DMS153 (cell line): ENCODE data around the gene LEKR1.

Experiments
- DNase-seq: peaks from one replicate; lab custom pipeline; 2025; lab: John Stamatoyannopoulos, UW

Gene LEKR1

DNA sequence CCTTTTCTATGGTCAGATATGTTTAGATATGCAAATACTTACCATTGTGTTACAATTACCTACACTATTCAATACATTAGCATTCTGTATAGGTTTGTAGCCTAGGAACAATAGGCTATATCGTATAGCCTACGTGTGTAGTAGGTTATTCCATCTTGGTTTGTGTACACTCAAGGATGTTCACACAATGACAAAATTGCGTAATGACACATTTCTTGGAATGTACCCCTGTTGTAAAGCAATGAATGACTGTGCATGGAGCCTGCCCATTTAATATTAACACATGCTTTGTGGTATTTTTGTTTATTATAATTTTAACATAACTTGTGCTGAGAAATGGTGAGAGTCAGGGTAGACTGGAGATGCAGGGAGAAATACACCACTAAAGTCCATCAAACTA, 154.9 kb downstream of the LEKR1 start:
- no peak for DNase-seq

DNA sequence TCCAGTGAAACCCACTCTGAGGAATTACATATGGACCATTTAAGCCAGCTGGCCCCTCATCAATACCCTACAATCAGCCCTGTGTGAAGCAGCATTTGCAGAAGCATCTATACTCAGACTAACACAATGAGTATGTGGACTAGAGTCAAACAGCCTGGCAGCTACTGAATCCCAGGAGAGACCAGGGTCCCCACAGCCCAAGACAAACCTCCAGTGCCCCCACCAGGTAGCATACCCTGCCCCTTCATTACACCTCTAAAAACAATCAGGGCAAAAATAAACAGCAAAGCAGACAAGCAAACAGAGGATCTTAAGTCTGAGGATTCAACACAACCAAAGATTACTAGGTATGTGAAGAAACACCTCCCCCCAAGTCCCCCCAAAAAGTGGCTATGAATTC, 157.4 kb downstream of the LEKR1 start:
- no peak for DNase-seq

DNA sequence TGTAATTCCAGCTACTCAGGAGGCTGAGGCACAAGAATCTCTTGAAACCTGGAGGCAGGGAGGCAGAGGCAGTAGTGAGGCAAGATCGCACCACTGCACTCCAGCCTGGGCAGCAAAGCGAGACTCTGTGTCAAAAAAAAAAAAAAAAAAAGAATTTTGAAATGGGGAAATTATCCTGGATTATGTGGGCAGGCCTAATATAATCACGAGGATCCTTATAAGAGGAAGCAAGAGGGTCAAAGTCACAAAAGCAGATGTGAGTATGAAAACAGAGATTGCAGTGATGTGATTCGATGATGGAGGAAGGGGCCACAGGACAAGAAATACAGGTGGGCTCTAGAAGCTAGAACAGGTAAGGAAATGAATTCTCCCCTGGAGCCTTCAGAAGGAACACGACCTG, 159.6 kb downstream of the LEKR1 start:
- no peak for DNase-seq

DNA sequence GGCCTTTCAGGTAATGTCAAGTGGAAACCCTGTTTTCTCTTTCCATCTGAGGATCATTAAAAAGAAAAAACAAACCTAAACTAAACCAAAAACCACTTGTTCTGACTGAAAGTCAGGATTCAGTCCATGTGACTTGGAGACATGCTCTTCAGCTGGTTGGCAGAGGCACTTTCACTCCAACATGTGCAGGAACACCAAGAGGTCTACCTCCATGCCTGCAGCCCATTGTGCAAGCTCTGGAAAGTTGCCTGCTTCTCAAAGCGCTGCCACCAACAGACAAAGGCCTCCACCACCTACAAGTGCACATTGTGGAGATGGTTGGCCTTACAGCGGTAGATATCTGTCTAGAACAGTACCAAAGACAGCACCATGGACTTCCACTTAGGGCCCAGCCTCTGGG, 161.8 kb downstream of the LEKR1 start:
- DNase-seq = no peak

DNA sequence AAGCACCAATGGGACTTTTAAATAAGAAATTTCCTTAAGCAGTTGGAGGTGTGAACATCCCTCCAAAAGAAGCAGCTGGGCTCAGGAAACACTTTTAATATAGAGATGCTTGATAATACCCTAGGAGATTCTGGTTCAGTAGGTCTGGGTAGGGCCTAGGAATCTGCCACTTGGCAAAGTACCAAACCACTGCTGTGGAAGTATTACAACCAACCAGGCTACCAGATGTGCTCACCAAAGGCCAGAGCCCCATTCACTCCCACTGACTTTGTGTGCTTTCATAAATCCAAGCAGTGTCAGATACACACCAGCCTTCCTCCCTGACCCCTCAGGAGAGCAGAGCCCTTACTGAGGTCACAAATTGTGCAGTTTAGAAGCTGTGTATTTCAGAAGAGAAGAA, 171.2 kb downstream of the LEKR1 start:
- no peak for DNase-seq

DNA sequence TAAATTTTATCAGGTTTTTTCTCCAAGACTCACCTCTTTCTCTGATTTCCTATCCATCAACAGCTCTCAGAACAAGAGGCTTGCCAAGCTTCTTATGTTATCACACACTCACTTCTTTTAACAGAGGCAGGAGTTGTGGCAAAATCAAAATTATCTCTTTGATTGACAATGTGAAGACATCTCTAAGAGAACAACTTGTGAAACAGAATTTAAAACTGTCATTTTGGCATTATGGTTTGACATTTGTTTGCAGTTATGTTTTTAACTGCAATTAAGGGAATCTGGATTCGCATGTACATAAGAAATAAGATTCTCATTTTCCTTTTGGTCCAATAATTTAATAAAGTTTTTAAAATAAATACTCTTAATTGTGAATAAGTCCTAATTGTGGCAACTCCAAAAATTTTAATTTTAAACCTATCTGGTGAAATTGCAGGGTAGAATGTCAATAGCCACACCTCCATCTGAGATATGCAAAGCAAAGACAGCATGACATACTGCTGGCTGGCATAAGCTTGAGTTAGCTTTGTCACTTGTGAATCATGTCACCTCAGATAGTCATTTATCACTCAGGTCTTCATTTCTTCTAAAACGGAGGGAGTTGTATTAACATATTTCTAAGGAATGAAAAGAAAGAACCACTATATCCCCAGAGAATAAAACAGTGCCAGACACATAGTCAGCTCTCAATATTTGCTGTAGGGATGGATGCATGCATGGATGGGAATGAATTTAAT, 175.2 kb downstream of the LEKR1 start:
- DNase-seq = no peak

DNA sequence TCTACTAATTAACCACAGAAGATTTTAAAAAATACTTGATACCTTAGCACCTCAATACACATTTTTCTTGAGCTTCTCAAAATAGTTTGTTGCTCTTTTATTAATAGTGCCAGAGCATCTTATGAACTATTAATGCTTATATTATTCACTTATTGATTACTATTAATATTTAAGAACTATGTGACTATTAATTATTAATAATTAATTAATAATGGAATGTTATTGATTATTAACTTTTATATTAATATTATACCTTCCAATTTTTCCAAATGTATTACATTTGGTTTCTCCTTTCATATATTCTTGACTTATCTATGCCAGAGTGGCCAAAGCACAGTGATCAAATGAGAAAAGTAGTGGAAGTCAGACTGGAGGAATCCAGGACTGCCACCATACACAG, 195.5 kb downstream of the LEKR1 start:
- no peak for DNase-seq

DNA sequence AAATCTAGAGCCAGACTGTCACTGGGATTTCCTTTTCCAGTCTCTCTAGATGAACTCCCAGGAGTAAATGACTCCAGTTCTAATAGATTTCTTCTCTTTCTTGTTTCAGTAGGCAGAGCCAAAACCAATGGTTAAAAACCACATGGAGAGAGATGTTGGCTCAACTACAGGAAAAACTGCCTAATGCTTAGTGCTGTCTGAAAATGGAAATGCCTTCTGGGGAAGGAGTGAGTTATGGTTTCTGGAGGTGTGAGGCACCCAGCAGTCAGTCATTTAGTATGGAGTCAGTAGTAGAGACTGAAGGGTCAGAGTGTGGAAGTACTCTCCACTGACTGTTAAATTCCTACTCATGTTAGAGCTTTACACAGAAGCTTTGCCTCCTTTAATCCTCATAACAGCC, 197.1 kb downstream of the LEKR1 start:
- no peak for DNase-seq

DNA sequence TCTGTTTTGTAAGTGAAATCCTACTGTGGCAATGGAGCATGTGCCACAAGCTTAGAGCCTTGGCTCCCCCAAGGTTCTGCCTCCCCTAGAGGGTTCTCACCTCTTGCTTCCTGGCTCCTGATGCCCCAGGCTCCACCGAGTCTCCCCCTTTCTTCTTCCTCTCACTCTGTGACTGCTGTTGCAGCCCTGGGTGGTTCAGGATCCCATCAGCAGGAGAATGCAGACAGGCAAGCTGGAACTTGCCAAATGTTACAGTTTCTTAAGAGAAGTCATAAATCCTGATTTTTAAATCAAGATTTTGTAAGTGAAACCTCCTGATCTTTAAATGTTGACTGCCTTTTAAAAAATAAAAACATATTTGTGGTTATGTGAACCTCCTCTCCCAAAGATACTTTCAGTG, 199.9 kb downstream of the LEKR1 start:
- no peak for DNase-seq

DNA sequence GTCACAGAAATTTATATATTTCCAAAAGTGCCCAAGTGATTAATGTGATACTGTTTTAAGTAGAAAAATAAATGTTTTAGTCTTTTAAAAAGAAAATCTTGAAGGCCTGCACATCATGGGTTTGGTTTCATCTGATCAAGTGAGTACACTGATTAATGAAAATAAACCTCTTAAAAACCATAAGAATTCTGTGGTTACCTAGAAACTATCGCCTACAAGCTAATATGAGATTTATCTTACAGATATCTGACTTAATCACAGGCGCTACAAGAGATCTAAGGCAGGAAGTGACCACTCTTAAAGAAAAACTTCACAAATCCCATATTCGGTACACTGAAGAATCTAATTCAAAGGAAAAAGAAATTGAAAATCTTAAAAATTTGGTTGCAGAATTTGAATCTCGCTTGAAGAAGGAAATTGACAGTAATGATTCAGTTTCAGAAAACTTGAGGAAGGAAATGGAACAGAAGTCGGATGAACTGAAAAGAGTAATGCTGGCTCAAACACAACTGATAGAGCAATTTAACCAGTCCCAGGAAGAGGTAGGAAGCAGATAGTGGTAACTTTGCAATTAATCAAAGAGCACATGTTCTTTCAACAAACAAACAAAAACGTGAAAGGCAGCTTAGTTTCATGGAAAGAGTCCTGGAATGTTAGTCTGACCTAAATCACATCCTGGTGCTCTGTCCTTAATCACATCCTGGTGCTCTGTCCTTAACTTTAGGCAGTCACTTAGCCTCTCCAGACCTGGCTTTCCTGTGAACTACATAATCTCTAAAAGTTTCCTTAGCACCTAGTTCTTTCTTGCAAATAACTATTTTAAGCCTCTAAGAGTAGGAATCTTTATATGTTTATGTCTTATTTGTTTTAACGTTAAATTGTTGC, 201.9 kb downstream of the LEKR1 start:
- no peak for DNase-seq

DNA sequence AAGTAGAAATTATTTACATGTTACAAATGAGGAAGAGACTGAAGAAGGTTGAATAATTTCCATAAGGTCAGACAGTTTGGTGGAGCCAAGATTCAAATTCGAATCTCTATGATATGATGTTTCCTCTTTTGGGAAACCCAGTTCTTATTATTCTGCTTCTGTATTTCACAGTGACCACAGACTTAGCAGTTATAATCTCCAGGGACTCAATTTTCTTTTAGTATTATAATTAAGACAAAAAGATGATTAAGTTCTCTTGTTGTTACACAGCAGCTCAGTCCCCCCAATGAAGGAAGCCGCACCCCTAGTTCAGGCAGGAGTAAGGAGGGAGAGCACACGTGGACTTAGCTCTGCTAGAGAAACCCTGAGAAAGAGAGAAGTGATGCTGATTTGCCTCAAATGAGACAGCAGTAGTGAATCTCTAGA, 203.2 kb downstream of the LEKR1 start:
- DNase-seq = no peak

DNA sequence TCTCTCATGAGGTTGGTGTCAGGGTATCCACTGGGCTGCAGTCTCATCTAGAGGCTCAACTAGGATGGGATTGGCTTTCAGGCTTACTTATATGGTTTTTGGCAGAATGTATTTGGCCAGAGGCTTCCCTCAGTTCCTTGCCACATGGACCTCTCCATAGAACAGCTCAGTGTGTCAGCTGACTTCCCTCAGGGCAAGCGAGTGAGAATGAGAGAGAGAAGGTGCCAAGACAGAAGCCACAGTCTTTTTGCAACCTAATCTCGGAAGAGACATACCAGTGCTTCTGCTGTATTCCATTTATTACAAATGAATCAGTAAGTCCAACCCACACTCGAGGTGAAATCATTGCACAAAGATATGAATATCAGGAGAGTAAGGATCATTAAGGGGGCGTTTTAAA, 204.6 kb downstream of the LEKR1 start:
- DNase-seq = no peak

DNA sequence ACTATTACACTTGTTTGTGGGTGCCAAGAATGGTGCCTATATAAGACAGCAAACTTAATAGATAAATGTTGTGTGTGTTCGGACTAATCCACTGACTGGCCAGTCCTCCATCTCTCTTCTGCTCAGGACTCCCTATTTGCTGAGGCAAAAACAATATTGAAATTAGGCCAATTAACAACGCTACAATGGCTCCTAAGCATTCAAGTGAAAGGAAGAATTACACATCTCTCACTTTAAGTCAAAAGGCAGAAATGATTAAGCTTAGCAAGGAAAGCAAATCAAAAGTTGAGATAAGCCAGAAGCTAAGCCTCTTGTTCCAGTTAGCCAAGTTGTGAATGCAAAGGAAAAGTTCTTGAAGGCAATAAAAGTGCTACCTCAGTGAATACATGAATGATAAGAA, 206.8 kb downstream of the LEKR1 start:
- DNase-seq = no peak

DNA sequence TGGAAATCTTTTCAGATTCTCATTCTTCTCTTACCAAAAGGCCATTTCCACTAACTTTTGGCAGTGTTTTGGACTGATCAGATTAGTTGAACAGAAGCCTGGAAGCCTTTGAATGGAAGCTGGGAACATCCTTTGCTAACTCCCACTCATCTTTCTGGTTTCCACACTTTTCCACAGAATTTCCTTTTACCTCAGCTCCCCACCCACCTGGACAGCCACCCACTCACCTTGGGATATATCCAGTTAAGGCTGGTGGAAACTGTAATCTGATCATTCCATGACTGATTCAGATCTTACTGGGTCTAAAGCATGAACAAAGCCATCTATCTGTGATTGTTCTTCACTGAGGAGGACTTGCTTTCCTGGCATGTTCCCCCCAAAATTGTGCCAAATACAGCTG, 214.3 kb downstream of the LEKR1 start:
- no peak for DNase-seq

DNA sequence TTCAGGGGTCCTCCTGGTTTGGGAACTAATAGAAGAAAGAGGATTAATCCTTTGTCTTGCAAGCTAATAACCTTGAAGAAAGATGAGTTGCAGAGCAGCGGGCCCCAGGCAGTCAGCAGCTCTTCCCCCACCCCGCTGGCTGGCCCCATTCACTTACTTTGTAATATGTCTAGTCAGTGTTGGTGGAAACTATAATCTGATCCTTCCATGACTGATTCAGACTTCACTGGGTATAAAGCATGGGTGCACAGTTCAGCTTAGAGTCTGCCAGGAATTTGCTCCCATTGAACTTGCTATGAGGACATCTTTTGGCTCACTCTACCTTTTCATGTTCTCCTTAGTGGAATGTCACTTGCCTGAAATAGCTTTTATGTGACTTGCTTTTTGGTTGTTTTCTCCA, 216.1 kb downstream of the LEKR1 start:
- no peak for DNase-seq

DNA sequence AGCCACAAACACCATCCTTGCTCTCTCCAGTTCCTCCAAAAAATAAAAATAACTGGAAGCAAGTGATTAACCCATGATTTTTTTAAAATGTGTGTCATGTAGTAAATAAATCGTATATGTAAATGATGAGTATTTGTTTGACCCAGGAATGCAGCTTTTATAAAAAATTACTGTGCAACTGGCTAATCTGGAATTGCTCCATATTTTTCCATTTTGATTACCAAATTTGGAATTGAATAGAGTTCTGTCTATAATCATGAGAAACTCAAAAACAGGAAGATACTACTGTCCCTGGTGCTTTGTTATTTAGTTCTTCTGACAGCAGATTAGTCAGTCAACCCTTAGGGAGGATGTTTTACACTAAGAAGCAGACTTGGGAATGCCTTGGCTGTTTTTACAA, 217.6 kb downstream of the LEKR1 start:
- no peak for DNase-seq

DNA sequence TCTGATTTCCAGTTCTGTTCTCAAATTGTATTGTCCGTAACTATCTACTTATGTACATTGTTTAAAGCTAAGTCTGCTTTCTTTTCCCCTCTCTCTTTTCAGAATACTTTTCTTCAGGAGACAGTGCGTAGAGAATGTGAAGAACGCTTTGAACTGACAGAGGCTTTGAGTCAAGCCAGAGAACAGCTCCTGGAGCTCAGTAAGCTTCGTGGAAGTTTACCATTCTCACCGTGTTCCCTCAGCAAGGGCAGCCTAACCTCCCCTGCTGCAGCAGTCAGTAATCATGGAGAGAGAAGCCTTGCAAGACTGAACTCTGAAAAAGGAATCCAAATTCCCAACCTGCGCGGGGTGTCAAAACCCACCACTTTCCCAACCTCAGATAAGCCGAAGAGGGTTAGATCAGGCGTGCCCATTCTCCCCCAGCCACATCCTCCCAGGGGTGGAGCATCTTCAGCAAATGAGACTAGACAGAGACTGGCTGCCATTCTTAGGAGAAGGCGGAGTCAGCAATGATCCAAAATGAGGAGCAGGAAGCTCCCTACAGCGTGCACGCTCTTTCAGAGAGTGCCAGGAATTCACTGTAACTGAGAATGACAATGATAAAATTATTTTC, 219.2 kb downstream of the LEKR1 start:
- DNase-seq = no peak

DNA sequence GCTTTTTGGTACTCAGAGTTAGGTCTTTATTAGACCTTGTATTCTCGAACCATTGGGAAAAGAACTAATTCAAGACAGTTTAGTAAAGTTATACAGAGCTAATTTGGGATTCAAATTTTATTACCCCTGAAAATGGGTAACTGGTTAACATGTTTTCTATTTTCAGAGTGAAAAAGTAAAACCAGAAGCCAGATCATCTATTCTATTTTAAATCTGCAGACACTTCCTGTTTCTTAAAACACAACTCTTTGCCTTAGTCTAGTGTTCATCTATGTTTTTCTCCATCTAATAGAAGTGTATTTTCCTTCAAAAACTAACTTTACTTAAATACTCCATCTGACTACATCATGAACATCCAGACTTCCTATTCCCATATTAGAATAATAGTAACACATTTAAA, 220.4 kb downstream of the LEKR1 start:
- DNase-seq = no peak

DNA sequence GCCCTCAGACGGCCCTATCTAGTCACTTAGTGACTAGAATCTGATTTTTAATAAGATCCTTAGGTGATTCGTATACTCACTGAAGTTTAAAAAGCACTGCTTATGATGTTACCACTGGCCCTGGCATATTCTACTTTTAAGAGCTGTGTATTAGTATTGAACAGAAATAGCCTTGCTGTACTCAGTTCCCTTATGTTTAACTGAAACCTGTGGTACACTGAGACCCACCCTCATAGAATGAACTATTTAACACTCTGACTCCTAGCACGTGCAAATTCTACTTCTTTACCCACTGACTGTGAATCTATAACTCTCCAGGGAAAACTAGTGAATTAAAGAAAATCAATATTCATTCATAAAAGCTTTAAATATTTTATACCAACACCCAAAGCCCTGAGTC, 224.9 kb downstream of the LEKR1 start:
- no peak for DNase-seq

DNA sequence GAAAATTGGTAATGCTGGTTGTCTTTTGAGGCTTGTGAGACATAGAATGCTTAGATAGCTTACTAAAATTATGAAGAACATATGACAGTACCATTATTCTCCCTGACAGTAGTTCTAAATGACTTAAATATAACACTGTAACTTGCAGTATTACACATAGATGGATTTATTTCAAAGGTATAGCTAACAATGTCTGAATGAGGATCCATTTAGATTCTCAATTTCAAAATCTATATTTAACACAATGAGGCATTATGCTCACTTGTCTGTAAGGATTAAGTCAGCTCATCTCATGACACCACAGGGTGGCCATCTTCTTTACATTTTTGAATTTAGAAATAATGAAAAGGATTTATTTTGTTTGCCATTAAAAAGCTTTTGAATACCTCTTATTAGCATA, 225.4 kb downstream of the LEKR1 start:
- DNase-seq = no peak

DNA sequence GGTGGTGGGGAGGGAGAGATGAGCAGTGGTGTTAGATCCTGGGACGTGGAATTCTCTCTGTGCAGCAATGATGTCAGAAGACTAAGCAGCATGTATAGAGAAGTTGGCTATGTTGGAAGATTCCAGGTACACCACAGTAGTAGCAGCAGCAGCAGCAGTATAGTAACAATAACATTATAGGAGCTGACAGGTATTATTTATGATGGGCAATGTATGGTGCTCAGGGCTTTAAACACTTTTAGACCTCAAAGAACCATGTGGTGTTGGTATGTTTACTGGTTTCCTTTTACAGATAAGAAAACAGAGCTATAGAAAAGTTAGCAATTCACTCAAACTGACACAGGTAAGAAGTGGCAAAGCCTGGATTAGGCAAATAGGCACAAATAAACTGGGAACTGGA, 229.9 kb downstream of the LEKR1 start:
- DNase-seq = no peak

DNA sequence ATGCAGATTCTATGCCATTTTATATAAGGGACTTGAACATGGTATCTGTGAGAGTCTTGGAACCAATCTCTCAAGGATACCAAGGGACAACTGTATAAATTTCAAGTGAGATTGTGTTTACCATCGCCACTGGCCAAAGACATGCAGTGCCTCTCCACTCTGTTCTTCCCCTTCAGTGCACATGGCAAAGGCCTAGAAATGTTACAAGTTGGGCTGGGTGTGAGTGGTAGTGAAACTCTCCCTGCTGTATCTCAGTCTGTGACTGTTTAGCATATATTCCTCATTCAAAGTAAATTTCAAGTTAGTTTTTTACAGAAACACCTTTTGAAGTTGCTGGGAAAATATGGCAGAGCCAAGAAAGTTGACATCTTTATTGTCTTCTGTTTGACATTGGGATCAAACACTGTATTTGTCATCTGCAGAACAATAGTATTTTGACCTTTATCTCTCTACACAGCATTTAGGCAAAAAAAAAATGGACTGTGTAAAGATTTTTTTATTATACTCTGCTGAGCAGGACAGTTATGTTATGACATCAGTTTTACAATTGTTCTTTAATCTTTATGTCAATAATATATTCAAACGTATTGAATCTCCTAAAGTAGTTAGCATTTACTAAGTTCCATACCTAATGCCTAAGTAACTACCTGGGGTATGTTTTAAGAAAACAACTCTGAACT, 232.4 kb downstream of the LEKR1 start:
- DNase-seq = no peak

DNA sequence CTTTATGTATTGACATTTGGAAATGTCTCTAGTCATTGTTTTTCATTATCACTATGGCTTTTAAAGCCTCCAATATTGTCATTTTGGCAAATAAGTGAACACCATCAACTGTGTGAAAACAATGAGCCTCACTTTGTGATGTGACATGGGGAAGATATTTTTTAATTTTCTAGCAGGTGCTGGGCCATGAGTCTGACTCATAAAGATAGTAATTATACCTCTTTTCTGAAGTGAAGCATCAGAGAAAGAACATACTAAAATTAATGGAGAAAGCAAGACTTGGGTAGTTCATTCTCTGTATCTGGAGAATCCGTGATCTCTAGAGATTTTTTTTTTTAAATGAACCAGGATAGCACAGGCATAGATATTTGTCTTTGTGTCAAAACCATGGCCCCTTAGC, 233.0 kb downstream of the LEKR1 start:
- DNase-seq = no peak
